ENCODE data around the gene CFAP300. TPM values are rescaled to one million over a fixed set of nuclear protein-coding genes. Genes with fewer than 3 reads are reported as not detected.

Gene CFAP300
- total and polyA plus RNA-seq, 8 donors = 4.9 to 12.1 (median 8.1) TPM

GRCh38 chr11:102112509-102112821 lies 65.2 kb downstream of the CFAP300 start:
- DNase-seq (peak in 1 of 4 donors; percentile 32), ATAC-seq (no peak)
- intact Hi-C loops (cut with DNase I) = no loop called here
- peak overlapping the region; percentile 94 to 98 for H3K27ac ChIP-seq
- no peak for TF ChIP-seq CTCF (IDR thresholded peaks at IDR 0.05)
- H3K9me3 ChIP-seq = no peaks in the 10 kb centered on the region
- H3K4me3 ChIP-seq = peak overlapping the region; percentile 59 to 63
- H3K4me1 ChIP-seq = peaks cover 25 to 32% of the 10 kb centered on the region in 2 donors
- peaks cover 0 to 77% of the 10 kb centered on the region in 2 donors for H3K27me3 ChIP-seq
- no peaks in the 10 kb centered on the region for H3K36me3 ChIP-seq

GRCh38 chr11:102114032-102114431 lies 66.8 kb downstream of the CFAP300 start:
- H3K27me3 ChIP-seq = peaks cover 0 to 70% of the 10 kb centered on the region in 2 donors
- intact Hi-C loops (cut with DNase I) = no loop called here
- H3K36me3 ChIP-seq = no peaks in the 10 kb centered on the region
- peaks cover 33 to 41% of the 10 kb centered on the region in 2 donors for H3K4me1 ChIP-seq
- DNase-seq (no peak), ATAC-seq (no peak)
- TF ChIP-seq CTCF (IDR thresholded peaks at IDR 0.05) = no peak
- H3K9me3 ChIP-seq = no peaks in the 10 kb centered on the region
- H3K4me3 ChIP-seq = no peak overlapping the region
- peak overlapping the region in 1 of 2 donors; percentile 98 for H3K27ac ChIP-seq

GRCh38 chr11:102115557-102115956 lies 68.3 kb downstream of the CFAP300 start:
- ATAC-seq = peak; percentile 45
- Histone ChIP-seq H3K27ac (peak overlapping the region in 1 of 2 donors; percentile 98), H3K9me3 (no peaks in the 10 kb centered on the region), H3K4me1 (peaks cover 36 to 43% of the 10 kb centered on the region in 2 donors), H3K27me3 (peaks cover 0 to 61% of the 10 kb centered on the region in 2 donors), H3K4me3 (no peak overlapping the region), H3K36me3 (no peaks in the 10 kb centered on the region)
- no peak for TF ChIP-seq CTCF (IDR thresholded peaks at IDR 0.05)
- intact Hi-C loops (cut with DNase I) = no loop called here
- peak in 1 of 4 donors; percentile 62 for DNase-seq

GRCh38 chr11:102116453-102117205 lies 69.4 kb downstream of the CFAP300 start:
- peak overlapping the region in 1 of 2 donors; percentile 63 for H3K27ac ChIP-seq
- TF ChIP-seq CTCF (IDR thresholded peaks at IDR 0.05) = no peak
- intact Hi-C loops (cut with DNase I) = no loop called here
- peaks cover 36 to 43% of the 10 kb centered on the region in 2 donors for H3K4me1 ChIP-seq
- DNase-seq = no peak
- H3K4me3 ChIP-seq = no peak overlapping the region
- no peaks in the 10 kb centered on the region for H3K36me3 ChIP-seq
- ATAC-seq = no peak
- peaks cover 0 to 50% of the 10 kb centered on the region in 2 donors for H3K27me3 ChIP-seq
- no peaks in the 10 kb centered on the region for H3K9me3 ChIP-seq

GRCh38 chr11:102117472-102118113 lies 70.4 kb downstream of the CFAP300 start:
- intact Hi-C loops (cut with DNase I) = no loop called here
- Histone ChIP-seq H3K27me3 (peaks cover 0 to 40% of the 10 kb centered on the region in 2 donors), H3K36me3 (no peaks in the 10 kb centered on the region), H3K4me1 (peaks cover 36 to 40% of the 10 kb centered on the region in 2 donors), H3K4me3 (no peak overlapping the region), H3K9me3 (no peaks in the 10 kb centered on the region), H3K27ac (no peak overlapping the region)
- no peak for TF ChIP-seq CTCF (IDR thresholded peaks at IDR 0.05)
- no peak for DNase-seq
- no peak for ATAC-seq

Measured in left lung (tissue), 10 donors.